Dermis microvascular lymphatic vessel endothelial cell (primary cell): ENCODE results near the gene EXD2. TPM values are rescaled to one million over a fixed set of nuclear protein-coding genes. Genes with fewer than 3 reads are reported as not detected.
"Not testable (repeated sequence)": the region's sequence is repeated elsewhere in the genome, so short reads cannot be mapped to it uniquely, and the experiment has no call there.

ENCODE experiments used
- DNase-seq, 2 donors: peaks; one replicate each; pipeline versions ENCODE4 v3.0.0 to v3.0.0-alpha.2; 2010; ENCODE audit warnings: low read depth in 2 of 2
- total RNA-seq: library from RNA; depleted of rRNA; stranded (reverse); fragments of >200 nt; gene quantifications from 2 replicates; pipeline ENCODE4 v1.2.1, GENCODE V29; 2014

EXD2 gene
- total RNA-seq, 1 donor from 2014 or later = 21.8 TPM

- DNase-seq = no peak
Observed at GRCh38 chr14:69199786-69200185, 8.5 kb downstream of the EXD2 start.

DNA sequence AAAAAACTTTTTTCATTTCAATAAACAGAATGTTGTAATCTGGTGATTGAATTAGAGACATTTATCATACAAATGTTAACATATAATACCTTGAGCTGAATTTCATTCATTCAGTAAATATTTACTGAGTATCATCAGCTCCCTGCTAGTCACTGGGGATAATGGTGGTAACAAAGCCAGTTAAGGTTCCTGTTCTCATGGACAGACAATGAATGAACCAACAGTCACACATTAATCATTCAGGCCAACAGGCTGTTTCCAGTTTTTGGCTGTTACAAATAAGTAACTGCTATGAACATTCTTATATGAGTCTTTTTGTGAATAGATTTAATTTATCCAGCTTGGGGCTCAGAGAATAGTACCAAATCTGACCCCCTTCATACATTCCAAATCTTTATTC lies 13.5 kb downstream of the EXD2 start:
- DNase-seq = peak in 1 of 2 donors; percentile 45

DNA sequence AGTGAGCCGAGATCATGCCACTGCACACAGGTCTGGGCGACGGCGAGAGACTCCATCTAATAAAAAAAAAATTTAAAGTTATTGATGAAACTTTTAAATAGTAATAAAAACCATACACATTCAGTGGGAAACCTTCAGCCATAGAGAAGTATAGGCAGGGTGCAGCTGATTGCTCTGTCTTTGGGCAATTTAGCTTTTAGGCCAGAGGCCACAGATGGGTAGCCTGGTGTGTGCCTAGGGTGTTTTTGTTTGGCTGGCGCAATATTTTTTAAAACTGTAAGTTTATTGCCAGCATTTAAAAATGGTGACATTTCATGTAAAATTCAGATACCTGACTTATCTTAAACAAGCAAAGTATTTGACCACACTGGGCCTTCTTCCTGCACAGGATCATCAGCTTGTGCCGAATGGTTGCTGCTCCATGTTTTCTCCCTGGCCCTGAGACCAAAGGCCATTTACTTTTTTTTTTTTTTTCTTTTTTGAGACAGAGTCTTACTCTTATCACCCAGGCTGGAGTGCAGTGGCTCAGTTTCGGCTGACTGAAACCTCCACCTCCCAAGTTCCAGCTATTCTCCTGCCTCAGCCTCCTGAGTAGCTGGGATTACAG lies 16.2 kb downstream of the EXD2 start:
- DNase-seq = no peak

DNA sequence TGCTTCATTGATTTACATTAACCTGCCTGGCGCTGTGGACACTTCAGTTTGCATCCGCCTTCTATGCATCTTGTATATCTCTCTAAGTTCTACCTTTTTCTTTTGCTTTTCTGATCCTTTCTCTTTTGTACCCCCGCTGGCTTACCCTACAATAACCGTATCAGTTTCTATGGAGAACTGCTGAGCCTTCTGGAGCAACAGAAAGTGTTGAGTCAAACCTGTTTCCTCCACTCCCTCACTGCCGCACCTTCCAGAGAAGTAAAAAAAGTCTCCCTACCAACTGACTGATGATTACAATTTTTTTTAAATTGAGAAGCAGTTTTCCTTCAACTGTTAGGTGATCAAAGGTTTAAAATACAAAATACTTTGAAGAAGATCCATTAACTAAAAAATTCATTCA lies 17.4 kb downstream of the EXD2 start:
- DNase-seq = no peak

DNA sequence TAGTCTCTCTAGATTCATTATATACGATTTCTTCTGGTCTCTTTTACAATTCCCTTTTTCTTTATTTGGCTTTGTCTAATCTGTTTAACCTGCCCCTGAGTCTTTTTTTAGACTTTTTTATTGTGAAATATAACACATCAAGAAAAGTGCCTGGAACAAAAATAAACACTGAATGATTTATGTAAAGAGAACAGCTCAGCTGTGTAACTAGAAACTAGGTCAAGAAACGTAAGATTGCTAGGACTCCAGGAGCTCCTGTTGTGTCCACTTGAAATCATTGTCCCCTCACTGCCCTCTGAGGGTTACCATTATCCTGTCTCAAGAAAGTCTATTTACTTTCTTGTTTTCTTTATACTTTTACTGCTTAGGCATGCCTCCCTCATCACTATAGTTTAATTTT lies 23.1 kb downstream of the EXD2 start:
- DNase-seq = no peak

GRCh38 chr14:69217663-69218062 lies 26.4 kb downstream of the EXD2 start:
- DNase-seq = not testable (repeated sequence)

DNA sequence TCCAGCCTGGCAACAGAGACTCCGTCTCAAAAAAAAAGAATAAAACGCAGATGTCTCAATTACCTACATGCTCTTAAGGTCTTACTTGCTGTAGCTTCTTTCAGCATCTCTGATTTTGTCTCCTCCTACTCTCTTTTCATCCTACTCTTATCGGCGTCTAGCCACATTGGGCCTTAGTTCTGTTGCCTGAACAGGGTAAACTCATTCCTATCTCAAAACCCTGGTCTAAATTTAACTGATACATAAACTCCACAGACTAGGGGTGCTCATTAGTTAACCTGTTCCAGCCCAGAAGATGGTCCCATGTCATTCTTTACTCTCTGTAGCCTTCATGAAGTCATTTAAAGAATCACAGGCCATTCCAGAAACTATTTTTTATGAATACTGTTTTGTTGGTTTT lies 33.6 kb downstream of the EXD2 start:
- DNase-seq = no peak

DNA sequence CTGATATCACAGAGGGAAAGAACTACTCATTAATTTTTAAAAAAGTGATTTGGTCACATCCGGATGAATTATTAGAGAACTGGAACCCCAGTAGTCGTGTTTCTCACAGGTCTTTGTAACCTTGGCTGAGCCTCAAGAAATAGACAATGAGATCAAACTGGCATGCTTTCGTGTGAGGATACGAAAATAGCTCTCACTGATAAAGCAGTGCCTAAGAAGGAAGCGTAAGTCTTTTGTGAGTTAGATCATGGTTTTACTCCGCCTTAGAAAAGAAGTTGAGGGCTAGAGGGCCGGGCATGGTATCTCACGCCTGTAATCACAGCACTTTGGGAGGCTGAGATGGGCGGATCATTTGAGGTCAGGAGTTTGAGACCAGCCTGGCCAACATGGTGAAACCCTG lies 34.9 kb downstream of the EXD2 start:
- peak in 1 of 2 donors; percentile 7 for DNase-seq

- no peak for DNase-seq
Observed at GRCh38 chr14:69226736-69227135, 35.4 kb downstream of the EXD2 start.

DNA sequence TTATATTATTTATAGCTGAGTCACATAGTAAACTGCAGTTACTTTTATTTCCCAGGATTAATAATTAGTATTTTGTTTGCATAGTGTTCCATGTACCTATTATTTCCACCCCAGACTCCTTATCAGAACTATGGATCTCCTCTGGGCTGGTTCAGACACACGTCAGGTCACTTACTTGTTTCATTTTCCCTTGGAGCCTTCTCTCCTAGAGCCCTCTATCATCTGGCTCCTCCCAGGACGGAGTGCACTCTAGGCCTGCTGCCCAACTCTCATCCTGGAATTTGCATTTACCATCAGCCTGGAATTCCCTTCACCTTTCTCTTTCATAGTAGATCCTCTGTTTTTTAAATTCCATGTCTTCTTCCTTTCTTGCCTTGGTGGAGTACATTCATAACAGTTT lies 40.2 kb downstream of the EXD2 start:
- no peak for DNase-seq

DNA sequence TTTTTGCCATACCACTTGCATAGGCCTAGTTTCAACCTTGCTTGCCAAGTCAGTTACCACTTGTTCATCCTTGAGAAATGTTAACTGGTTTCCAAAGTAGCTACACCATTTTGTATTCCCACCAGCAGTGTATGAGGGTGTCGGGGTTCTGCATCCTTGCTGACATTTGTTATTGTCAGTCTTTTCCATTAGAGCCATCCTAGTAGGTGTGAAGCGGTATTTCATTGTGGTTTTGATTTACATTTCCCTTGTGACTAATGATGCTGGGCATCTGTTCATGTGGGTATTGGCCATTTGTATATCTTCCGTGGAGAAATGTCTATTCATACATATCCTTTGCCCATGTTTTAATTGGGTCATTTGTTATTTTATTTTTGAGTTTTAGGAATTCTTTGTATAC lies 41.1 kb downstream of the EXD2 start:
- DNase-seq = no peak

DNA sequence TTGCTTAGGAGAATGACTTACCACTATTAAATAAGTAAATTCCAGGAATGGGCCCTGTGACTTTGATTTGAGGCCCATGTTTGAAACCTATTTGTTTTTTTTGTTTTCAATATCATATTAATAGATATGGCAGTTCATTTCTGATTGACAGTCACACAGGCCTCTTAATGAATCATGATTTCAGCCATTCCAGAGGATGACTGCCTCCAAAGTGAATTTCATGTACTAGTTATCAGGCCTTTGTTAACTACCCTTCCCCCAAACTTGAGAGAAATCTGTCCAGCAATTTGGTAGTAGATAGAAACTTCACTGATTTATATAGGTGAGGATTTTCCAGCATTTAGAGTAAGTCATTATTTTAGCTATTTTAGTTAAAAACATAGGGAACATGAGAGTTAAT lies 42.8 kb downstream of the EXD2 start:
- DNase-seq = no peak

GRCh38 chr14:69235708-69236107 lies 44.4 kb downstream of the EXD2 start:
- DNase-seq = no peak

GRCh38 chr14:69237142-69237541 lies 45.8 kb downstream of the EXD2 start:
- no peak for DNase-seq

DNA sequence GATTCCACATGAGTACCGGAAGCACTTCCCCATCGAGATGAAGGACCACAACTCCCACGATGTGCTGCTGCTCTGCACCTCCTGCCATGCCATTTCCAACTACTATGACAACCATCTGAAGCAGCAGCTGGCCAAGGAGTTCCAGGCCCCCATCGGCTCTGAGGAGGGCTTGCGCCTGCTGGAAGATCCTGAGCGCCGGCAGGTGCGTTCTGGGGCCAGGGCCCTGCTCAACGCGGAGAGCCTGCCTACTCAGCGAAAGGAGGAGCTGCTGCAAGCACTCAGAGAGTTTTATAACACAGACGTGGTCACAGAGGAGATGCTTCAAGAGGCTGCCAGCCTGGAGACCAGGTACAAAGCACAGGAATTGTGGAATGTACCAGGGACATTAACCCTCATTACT lies 46.3 kb downstream of the EXD2 start:
- no peak for DNase-seq

DNA sequence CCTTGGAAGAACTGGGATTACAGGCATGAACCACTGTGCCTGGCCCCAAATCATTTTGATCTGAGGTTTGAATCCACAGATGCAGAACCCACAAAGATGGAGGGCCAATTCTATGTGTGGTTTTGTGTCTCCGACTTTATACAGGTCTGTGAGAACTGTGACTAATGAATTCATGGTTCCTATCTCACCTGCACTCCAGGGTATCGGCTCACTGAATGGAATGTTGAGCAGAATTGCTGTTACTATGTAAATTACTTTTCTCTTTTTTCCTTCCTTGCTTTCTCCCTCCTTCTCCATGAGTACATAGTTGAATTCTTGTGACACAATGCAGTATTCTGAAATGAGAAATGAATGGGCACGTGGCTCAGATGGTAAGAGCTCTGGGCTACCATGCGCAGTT lies 47.6 kb downstream of the EXD2 start:
- no peak for DNase-seq

DNA sequence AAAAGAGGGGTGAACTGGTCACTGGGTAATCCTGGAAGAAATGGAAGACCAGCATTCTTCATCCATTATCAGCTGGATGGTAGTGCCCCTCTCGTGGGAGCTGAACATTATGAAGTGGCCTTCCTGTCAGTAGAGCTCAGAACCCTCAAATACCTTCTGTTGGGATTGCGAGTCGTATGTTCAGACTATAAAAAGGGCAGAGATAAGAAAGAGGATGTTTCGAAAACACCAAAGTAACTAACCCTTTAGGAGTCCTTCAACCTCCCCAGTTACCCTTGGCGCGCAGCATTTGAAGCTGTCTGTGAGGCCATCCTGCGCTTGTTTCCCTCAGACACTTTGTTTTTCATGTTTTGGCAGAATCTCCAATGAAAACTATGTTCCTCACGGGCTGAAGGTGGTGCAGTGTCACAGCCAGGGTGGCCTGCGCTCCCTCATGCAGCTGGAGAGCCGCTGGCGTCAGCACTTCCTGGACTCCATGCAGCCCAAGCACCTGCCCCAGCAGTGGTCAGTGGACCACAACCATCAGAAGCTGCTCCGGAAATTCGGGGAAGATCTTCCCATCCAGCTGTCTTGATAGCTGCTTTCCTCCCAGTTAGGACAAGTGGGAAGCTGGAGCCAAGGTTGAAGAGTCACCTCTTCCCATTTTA lies 49.4 kb downstream of the EXD2 start:
- no peak for DNase-seq

- no peak for DNase-seq
Observed at GRCh38 chr14:69241577-69241976, 50.3 kb downstream of the EXD2 start.

GRCh38 chr14:69242311-69243224 lies 51.3 kb downstream of the EXD2 start:
- DNase-seq = peak; percentile 51 to 70

DNA sequence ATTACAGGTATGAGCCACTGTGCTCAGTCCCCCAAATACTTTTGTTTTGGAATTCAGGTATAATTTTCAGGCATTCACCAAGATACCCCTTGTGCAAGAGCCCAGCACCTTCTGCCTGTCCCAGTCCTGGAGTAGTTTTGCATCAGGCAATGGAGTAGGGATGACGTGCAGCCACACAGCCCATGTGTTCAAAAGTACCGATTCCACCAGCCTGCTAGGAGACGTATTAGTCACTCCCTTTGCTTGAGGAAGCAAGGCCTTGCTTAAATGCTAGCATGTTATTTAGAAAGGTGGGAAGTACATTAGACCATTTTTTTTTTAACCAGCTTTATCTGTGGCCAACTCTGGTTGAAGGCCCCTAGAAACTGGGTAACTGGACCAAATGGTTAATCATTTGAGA lies 53.6 kb downstream of the EXD2 start:
- DNase-seq = no peak

GRCh38 chr14:69246331-69246730 lies 55.0 kb downstream of the EXD2 start:
- no peak for DNase-seq

- DNase-seq = no peak
Observed at GRCh38 chr14:69247676-69248440, 56.6 kb downstream of the EXD2 start.
